Measurements from ENCODE around the gene UBTF. TPM values are rescaled to one million over a fixed set of nuclear protein-coding genes. Genes with fewer than 3 reads are reported as not detected.
A peak's percentile ranks its signal among the peaks of the same experiment; 100 is the strongest.
"Not testable (repeated sequence)": the region's sequence is repeated elsewhere in the genome, so short reads cannot be mapped to it uniquely, and the experiment has no call there.

UBTF gene
- polyA plus RNA-seq, 1 donor = 74.0 TPM

DNA sequence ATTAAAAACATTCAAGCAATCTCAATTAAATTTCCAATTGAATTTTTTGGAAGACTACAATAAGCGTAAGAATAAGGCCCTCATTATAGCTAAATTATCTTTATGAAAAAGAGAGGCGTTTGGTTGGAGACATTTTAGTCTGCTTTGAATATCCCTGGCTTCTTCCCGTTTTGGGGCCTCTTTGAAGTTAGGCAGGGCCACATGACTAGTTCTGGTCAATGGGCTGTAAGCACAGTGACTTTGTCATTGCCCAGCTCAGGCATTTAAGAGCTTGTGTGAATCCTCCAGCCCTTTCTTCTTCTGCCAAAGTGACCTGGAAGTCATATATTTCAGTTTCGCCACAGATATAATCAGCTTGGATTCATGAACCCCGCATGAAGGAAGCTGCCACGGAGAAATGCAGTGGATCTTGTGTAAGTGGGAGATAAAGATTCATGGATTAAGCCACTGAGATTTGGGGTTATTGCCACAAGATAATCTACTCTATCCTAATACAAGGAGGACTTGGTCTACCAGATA is 21.7 kb upstream of the UBTF start:
- DNase-seq = no peak

DNA sequence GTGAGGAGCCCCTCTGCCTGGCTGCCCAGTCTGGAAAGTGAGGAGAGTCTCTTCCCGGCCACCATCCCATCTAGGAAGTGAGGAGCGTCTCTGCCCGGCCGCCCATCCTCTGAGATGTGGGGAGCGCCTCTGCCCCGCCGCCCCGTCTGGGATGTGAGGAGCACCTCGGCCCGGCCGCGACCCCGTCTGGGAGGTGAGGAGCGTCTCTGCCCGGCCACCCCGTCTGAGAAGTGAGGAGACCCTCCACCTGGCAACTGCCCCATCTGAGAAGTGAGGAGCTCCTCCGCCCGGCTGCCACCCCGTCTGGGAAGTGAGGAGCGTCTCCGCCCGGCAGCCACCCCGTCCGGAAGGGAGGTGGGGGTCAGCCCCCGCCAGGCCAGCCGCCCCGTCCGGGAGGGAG is 18.4 kb upstream of the UBTF start:
- DNase-seq = not testable (repeated sequence)

DNA sequence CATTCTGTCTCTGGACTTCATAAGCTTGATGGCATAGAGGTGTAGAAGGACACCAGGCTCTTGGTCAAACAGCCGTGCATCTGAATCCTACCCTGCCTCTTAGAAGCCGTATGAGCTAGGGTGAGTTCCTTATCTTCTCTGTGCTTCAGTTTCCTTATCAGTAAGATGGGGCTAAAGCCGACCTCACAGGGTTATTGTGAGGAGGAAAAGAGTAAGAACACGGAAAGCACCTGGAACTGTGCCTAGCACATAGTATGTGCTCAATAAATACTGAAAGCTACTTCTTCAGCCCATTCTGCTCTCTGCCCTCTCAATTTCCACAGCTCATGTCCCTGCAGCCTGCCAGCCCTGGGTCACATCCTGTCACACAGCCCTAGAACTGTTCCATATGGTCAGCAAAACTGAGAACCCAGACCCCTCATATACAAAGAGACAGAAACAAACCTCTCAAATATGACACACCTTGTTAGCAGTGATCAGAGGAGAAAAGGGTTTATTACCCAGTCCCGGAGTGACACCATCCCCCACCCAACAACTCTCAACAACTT is 17.0 kb upstream of the UBTF start:
- no peak for DNase-seq

DNA sequence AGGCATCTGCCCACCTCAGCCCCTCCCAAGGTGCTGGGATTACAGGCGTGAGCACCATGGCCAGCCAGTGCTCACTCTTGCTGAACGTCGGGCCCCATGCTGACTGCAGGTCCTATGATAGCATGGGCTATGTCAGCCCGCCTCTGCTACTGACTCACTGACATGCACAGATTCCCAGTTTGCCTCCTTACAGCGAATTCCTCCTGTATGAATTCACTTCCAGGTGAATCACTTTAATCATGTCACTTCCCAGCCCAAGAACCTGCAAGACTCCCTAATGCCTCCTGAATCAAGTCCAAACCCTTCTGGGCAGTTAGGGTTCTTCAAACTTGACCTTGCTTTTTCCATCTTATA is 16.1 kb upstream of the UBTF start:
- no peak for DNase-seq

DNA sequence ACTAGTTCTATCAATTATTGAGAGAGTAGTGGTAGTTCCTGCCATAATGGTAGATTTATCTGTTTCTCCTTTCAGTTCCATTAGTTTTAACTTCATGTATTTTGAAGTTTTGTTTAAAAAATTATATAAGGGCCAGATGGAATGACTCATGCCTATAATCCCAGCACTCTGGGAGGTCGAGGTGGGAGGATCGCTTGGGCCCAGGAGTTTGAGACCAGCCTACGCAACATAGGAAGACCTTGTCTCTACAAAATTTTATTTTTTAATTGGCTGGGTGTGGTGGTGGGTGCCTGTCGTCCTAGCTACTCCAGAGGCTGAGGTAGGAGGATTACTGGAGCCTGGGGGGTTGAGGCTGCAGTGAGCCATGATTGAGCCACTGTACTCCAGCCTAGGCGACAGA is 14.1 kb upstream of the UBTF start:
- no peak for DNase-seq

DNA sequence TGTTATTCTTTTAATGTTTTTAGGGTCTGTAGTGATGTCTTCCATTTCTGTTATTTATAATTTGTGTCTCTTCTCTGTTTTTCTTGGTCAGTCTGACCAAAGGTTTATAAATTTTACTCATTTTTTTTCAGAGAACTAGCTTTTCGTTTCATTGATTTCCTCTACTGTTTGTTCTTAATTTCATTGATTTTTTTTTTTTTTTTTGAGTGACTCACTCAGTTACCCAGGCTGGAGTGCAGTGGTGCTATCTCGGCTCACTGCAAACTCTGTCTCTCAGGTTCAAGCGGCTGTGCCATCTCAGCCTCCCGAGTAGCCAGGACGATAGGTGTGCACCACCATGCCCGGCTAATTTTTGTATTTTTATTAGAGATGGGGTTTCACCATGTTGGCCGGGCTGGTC is 12.6 kb upstream of the UBTF start:
- no peak for DNase-seq

DNA sequence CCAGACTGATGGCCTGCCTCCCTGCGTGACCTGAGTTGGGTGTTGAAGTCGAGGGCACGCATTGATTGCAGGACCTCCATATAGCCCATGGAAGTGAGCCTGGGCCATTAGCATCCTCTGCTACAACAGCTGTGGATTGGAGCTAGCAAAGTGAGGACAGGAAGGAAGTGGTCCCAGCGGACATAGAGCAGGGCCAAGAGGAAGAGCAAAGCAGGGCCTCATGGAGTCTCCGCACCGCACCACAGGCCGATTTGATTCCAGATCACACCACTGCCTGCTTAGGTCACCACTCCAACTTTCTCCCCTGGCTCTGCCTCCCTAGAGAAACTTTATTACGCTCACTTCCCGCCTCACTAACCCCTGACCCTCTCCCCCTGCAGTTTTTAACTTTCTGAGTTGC is 10.7 kb upstream of the UBTF start:
- no peak for DNase-seq

DNA sequence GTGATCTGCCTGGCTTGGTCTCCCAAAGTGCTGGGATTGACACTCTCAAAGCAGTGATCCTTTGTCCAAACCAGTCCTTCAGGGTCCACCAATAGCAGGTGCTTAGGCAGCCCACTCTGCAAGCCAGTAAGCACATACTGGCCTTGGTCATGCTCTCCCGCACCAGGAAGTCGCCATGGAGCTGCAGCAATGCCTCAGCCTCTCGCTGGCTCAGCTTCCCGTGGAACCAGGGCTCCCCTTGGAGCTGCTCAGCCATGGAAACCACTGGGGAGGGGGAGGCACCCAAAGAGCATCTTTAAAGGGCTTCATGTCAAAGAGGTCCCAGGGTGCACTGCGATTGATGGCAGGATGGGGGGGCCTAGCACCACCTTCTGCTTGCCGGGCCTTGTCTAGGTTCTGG is 9.6 kb upstream of the UBTF start:
- DNase-seq = no peak

DNA sequence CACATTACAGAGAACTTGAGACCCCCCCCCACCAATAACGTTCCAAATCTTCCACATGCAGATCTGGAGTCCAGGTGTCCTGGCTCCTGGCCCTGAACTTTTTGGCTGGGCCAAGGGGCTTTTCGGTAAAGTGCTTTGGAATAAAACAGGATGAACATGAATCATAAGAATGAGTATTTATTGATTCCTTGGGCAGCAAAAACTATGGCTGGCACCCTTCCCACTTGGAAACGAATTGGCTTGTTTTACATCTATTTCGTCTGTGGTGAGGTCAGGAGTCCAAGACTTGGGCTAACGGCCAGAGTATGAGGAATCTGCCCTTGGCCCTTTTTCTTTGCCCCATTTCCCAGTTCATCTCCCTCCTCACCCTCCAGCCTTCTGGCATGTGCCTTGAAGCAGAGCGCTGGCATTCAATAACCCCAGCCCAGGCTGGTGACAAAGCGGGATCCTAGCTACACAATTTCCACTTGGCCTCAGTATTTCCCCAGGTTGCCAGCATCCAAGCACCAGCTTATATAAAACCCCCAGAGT is 4.1 kb upstream of the UBTF start:
- no peak for DNase-seq

DNA sequence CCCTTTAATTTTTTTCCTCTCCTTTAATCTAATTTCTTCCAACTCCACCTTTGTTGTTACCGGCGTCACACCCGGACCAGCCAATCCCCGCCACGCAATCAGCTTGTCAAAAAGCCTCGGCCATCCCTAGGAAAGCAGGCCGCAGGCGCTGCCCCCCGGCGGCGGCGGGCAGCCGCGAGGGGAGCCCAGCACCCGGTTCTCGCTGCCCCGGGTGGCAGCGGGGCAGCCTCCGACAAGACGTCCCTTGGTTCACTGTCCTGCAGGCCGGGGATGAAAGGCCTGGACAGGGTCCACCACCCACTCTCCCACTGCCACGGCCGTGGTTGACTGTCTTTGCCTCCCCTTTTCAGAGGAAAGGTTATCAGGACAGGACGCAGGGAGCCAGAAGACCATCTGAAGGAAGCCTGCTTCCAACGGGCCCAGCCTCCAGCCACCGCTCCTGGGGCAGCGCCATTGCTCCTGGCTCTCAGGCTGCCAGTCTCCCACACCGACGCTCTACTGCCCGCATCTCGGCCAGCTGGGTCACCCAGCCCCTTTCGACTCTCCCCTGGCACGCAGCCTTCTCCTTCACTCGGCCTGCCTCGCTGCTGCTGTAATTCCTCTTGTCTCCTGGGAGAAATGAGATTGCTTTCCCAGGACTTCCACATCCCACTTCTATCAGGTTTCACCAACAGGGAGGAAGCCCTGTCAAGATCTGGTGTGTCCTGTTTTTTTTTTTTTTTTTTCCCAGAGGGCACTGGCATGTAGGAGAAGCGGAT is 2.8 kb upstream of the UBTF start:
- DNase-seq = peak; percentile 61

DNA sequence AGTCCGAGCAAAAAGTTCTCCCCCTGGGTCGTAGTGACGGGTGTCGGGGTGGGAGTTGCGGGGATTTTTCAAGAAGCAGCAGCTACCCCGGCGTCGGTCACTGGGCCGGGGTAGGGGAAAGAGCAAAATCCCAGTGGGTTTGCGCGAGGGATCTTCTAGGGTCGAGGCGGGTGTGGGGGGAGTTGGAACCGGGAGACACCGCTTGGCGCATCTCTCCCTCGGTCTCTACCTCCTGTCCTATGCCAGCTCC is 2.3 kb upstream of the UBTF start:
- no peak for DNase-seq

DNA sequence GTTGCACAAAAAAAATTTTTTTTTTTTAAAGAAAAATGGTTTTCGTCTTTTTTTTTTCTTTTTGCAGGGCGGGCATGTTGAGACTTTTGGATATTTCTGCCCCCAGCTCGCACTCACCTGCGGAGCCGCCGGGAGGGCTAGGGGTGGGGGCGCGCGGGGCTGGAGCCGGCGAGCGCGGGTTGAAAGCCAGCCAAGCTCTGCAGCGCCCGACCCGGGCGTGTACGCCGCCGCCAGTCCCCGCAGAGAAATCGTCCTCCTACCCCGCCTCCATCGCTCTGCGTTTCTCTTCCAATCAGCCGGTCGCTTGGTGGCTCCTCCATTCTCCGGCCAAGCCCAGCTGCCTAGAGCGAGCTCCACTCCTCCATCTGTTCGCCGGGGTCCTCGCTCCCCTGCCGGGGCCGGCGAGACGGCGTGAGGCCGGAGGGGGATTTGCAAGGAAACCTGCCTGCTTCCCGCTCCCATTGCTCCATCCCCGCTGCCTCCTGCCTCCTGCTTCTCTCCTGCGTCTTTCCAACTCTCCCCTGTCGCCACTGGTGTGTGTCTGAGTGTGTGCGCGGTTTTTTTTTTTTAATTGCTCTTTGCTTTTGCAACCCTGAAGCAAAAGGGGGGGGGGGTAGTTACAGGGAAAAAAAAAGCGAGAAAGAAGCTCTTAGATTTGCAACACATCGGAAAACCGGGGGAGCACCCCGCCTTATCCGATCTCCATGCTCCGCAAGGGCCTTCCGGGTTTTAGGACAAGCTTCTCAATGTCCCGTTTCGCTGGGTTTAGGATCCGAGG is 1.8 kb upstream of the UBTF start:
- DNase-seq = peak; percentile 80

DNA sequence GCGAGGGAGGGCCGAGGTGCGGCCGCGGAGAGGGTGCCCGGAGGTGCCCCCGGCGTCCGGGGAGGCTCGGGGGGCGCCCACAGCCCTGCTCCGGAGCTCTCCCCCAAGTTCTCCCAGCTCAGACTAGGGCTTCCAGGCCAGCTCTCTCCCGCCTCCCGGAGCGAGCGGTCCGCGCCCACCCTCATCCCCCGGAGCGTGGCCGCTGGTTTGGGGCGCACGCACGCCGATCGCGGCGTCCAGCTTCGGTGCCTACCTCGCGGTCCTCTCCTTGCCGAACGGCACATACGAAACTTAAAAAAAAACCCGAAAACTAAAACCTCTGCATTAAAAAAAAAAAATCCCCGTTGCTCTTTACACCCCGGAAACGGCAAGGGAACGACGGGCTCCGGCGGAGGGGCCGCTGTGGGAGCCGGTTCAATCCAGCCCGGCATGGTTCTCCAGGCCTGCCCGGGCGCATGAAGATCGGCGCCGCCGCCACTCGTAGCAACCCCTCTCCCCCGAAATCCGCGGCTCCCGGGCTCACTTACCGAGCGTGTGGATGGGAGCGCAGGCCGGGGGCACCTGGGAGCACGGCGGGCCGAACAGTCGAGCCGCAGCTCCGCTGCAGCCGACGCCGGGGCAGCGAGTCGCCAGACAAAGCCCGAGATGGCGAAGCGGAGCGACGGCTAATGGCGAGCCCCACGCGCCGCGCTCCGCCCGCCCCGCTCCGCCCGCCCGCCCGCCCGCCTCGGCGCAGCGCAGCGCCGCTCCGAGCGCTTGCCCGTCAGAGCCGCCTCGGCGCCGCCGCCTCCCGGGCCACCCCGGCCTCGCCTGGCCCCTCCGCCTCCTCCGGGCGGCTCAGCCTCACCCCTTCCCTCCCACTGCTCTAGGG is 973 bp upstream of the UBTF start:
- peak; percentile 70 for DNase-seq

DNA sequence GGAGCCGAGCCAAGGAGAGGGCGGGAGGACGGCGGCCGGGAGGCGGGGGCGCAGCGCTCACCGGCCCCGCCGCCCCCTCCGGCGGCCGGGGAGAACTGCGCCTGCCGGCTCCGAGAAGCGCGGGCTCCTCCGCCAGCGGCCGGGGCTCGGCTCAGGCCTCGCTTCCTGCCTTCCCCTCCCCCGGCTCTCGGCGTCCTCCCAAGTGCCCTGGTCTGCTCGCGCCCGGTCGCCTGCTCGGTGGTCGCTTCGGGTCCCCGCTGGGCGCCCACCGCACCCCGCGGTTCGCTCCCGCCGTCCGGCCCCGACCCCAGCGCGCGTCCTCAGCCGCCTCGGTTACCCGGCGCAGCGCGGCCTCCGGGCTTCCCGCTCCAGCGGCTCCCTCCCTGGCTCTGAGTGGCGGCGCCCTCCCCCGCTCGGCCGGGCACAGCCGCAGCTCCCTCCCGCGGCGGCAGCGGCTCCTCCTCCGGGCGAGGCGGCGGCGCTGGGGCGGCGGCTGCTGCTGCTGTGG is 313 bp downstream of the UBTF start:
- peak; percentile 83 for DNase-seq

DNA sequence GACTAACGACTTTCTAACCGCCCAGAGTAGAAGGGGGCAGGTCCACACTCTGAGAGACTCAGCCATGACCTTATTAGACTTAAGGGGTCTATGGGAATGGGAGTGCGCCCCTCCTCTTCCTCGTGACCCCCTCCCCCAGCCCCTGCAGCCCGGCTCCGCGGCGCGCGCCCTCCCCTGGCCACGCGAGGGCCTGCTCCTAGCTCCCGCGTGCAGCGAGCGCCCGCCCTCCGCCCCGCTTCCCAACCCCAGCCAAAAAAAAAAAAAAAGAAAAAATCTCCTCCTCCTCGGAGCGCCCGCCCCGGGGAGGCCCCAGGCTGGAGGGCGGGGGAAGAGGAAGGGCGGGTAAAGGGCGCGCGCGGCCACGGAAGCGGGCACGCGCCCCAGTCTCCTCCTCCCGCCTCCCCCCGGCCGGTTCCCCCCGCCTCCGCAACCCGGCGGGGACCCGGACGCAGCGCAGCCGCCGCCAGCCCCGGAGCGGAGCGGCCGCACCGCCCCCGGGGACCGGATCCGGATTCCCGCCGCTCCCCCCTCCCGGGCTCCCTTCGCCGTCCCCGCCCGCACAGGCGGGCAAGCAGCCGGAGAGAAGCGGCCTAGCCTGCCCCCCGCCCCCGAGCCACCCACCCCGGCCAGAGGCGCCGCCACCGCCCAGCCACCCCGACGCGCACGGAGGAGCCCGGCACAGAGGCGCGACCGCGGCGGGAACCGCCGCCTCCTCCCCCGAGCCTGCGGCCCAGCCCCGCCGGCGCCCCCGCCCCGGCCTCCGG is 949 bp downstream of the UBTF start:
- peak; percentile 95 for DNase-seq

DNA sequence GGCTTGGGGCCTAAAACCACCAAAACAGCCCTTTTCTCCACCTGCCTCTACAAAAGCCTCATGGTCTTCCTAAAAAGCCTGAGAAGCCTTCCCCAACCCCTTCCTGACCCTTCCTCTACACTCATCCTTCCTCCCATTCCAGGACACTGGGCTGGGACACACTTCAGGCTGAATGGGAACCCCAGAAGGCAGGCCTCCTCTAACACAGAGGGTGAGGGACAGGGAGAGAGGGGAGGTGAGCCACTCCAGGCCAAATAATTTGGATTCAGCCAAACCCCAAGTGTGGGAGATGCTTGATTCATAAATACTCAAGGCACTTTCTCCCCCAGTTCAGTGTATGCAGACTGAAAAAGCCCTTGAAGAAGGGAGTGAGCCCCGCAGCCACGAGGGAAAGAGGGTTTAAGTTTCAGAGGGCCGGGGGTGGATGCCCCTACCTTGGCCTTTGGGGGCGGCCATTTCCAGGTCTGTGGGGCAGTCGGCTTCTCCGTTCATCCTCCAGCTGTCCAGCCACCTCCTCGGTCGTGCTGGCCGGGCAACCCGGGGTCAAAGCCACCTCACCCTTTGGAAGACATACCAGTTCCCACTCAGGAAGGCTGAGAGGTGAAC is 1.6 kb downstream of the UBTF start:
- DNase-seq = no peak

DNA sequence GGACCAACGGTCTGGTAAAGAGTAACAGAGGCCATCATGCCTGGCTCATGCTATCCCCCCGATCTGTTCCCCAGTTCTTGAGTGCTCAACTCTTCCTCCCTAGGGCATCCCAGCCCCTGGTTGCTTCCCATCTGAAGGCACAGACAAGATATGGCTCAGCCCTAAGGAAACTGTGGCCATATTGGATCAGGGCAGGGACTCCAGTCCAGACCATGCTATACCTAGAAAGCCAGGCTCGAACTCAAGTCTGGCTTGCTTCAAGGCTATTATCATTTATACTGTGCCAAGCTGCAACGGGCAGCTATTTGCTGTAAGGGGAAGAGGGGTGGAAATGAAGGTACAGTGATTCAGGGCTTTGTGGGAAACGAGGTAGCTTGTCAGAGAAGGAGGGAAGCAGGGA is 2.8 kb downstream of the UBTF start:
- DNase-seq = no peak

DNA sequence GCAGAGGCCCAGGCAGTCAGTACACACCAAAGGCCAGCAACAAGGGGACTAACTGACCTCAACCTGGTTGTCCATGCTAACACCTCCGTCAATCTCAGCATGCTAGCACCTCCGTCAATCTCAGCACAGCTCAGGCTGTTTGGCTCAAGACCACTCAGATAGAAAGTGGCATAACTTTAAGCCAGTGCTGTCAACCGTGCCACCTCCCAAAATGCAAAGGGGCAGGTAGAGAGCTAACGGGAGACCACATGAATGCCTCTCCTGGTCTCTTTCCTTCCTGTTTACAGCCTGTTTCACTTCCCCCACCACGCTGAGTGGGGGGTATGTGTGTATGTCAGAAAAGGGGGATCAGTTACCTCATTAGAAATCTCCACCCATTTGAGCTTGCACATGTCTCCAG is 3.3 kb downstream of the UBTF start:
- no peak for DNase-seq

DNA sequence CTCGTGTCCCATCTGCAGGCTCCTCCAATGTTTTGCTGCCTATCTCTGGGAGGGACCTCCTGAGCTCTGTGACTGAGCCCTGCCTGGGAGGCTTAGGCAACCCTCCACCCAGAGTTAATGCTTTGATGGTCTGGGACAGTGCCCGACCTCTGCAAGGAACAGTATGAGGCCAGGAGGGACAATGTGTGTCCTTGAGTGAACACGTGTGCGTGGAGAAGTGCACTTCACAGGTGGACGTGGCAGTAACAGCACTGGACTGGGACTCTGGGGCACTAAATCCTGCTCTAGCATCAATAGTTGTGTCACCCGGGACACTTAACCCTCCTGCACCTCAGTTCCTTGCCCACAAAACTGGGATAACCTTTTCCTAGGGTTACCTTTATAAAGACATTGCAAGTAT is 4.6 kb downstream of the UBTF start:
- no peak for DNase-seq

DNA sequence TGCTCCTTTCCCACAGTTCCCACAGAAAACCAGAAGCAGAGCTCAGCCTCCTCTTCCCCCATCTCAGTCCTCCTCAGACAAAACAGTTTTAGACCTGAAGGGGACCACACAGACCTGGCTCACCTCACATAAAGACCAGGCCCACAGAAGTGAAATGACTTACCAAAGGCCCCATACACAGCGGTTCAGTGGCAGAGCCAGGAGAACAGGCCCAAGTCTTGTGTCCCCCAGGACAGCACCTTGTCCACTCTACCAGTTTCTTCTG is 5.3 kb downstream of the UBTF start:
- no peak for DNase-seq

DNA sequence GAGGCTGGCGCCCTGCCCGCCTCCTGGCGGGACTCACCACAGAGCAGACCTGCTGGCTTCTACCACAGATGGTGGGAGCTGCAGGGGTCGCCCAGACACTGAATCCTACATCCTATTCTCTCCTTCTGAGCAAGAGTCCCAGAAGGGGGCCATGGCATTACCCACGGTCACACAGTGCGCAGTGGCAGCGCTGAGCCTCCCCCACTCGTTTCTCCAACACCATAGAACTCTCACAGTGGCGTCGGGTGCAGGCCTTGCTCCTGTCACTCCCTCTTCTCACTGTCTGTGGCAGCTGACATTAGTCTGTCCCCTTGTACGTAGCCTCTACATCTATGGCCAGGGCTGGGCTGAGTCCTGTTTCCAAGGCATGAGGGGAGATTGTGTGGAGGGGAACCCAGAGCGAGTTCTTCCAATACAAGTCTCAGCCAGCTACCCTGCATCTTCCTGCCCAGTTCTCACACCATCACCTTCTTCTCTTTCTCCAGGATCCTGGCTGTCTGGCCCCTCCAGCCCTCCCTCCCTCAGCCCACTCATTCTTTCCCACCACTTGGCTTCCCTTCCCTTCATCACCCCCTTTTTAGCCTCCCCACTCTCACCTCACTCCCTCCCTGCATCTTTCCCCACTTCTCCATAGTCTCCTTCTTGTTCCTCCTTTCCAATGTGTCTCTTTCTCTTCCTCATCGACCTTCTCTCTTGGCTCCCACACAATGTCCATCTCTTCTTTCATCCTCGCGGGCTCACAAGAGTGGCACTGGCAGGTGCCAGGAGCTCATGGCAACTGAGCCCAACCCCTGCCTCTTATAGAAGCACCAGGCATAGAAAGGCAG is 5.9 kb downstream of the UBTF start:
- no peak for DNase-seq

Data from hindlimb muscle (tissue), 1 donor.